GM19324 (cell line): Measurements from ENCODE around the gene TAT.

Experiments used
- ATAC-seq: cut with Tn5 transposase; IDR thresholded peaks from one replicate; pipeline ENCODE4 v1.9.1; 2021; ENCODE audit warnings: mild to moderate bottlenecking, moderate library complexity; ENCODE audit not compliant: unreplicated experiment, low FRiP score

Gene TAT

GRCh38 chr16:71552698-71553503 is 24.0 kb downstream of the TAT start:
- ATAC-seq: no peak

GRCh38 chr16:71547168-71547567 is 29.7 kb downstream of the TAT start:
- ATAC-seq: no peak

GRCh38 chr16:71542377-71542776 is 34.5 kb downstream of the TAT start:
- peak; percentile 60 for ATAC-seq

- ATAC-seq: no peak
Measured at GRCh38 chr16:71537643-71538042, 39.2 kb downstream of the TAT start.

GRCh38 chr16:71536752-71537499 is 40.0 kb downstream of the TAT start:
- ATAC-seq: no peak

- ATAC-seq: no peak
Measured at GRCh38 chr16:71532366-71532765, 44.5 kb downstream of the TAT start.

GRCh38 chr16:71528863-71529262 is 48.0 kb downstream of the TAT start:
- ATAC-seq: no peak

GRCh38 chr16:71528257-71528656 is 48.6 kb downstream of the TAT start:
- ATAC-seq: no peak

GRCh38 chr16:71526111-71526631 is 50.7 kb downstream of the TAT start, which contains the start of gene CHST4:
CHST4 (plus strand) TSS chr16:71526426; CDS start chr16:71536678, 10,252 bp downstream.
- ATAC-seq: no peak

GRCh38 chr16:71524566-71525553 is 52.0 kb downstream of the TAT start:
- no peak for ATAC-seq

GRCh38 chr16:71520550-71520949 is 56.3 kb downstream of the TAT start:
- ATAC-seq: no peak
